Measurements from ENCODE around the gene RPL23.

GRCh38 chr17:38898291-38898679, 44.8 kb upstream of the RPL23 start:
- TF ChIP-seq EP300 (IDR thresholded peaks at IDR 0.05; ENCODE audit: borderline replicate concordance in 1 of 2, control insufficient read depth in 1 of 2, low read depth in 2 of 2, low read length in 2 of 2) (no peak), EGR1 (IDR thresholded peaks at IDR 0.05; ENCODE audit: borderline replicate concordance in 1 of 2, low read depth in 2 of 2, low read length in 2 of 2) (no peak), TCF12 (IDR thresholded peaks at IDR 0.05; ENCODE audit: low read depth, low read length) (no peak), CTCF (IDR thresholded peaks at IDR 0.05 in 2 of 3, conservative IDR thresholded peaks at IDR 0.05 in 1 of 3; ENCODE audit: control insufficient read depth in 2 of 3, extremely low read depth in 1 of 3, insufficient read depth in 1 of 3, low read depth in 3 of 3, low read length in 3 of 3) (no peak)

Measured in GM12878 (cell line).